ENCODE data around the gene F8. TPM values are rescaled to one million over a fixed set of nuclear protein-coding genes. Genes with fewer than 3 reads are reported as not detected.
"Not testable (repeated sequence)": the region's sequence is repeated elsewhere in the genome, so short reads cannot be mapped to it uniquely, and the experiment has no call there.

Gene F8
- polyA plus RNA-seq, 1 donor from 2014 or later, result 2.1 TPM

DNA sequence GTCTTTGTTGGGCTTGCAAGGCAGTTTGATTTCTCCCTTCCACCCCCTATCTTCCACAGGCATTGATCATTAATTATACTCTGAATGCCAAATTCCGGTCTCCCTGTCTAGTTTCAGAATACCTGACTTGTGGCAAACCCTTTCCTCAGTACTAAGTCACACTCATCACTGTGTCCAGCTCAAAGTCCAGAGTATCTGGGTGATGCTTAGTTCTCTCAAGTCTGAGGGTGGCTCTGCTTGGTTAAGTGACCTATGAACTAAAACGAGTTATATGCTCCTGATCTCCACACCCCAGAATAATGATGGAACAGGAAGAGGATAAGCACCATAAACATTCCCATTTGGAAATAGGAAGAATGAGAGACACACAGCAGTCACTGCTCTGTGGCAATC is 194.5 kb downstream of the F8 start:
- Histone ChIP-seq H3K4me3 (ENCODE audit: low read length) (no peak overlapping the region), H3K9ac (ENCODE audit: low read length) (no peak overlapping the region), H3K9me3 (ENCODE audit: low read length) (no peaks in the 10 kb centered on the region), H3K27me3 (ENCODE audit: insufficient read depth, low read depth, low read length) (no peaks in the 10 kb centered on the region), H3K9me2 (ENCODE audit: insufficient read depth, low read length) (no peaks in the 10 kb centered on the region), H3F3A (ENCODE audit: insufficient read depth, low read length, poor library complexity, severe bottlenecking) (no peaks in the 10 kb centered on the region), H4K20me1 (ENCODE audit: insufficient read depth) (no peaks in the 10 kb centered on the region), H3K79me2 (replicated peaks; ENCODE audit: insufficient read depth, low read length) (no peaks in the 10 kb centered on the region), H3K4me2 (ENCODE audit: low read length) (no peak overlapping the region), H2AFZ (ENCODE audit: low read depth, low read length) (no peak overlapping the region), H3K36me3 (ENCODE audit: insufficient read depth, low read length) (no peaks in the 10 kb centered on the region), H3K27ac (ENCODE audit: low read length) (no peak overlapping the region)
- TF ChIP-seq, protein P1, sequence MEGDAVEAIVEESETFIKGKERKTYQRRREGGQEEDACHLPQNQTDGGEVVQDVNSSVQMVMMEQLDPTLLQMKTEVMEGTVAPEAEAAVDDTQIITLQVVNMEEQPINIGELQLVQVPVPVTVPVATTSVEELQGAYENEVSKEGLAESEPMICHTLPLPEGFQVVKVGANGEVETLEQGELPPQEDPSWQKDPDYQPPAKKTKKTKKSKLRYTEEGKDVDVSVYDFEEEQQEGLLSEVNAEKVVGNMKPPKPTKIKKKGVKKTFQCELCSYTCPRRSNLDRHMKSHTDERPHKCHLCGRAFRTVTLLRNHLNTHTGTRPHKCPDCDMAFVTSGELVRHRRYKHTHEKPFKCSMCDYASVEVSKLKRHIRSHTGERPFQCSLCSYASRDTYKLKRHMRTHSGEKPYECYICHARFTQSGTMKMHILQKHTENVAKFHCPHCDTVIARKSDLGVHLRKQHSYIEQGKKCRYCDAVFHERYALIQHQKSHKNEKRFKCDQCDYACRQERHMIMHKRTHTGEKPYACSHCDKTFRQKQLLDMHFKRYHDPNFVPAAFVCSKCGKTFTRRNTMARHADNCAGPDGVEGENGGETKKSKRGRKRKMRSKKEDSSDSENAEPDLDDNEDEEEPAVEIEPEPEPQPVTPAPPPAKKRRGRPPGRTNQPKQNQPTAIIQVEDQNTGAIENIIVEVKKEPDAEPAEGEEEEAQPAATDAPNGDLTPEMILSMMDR (IDR thresholded peaks at IDR 0.05; ENCODE audit: poor library complexity, severe bottlenecking), result no peak
- TF ChIP-seq, protein P2, sequence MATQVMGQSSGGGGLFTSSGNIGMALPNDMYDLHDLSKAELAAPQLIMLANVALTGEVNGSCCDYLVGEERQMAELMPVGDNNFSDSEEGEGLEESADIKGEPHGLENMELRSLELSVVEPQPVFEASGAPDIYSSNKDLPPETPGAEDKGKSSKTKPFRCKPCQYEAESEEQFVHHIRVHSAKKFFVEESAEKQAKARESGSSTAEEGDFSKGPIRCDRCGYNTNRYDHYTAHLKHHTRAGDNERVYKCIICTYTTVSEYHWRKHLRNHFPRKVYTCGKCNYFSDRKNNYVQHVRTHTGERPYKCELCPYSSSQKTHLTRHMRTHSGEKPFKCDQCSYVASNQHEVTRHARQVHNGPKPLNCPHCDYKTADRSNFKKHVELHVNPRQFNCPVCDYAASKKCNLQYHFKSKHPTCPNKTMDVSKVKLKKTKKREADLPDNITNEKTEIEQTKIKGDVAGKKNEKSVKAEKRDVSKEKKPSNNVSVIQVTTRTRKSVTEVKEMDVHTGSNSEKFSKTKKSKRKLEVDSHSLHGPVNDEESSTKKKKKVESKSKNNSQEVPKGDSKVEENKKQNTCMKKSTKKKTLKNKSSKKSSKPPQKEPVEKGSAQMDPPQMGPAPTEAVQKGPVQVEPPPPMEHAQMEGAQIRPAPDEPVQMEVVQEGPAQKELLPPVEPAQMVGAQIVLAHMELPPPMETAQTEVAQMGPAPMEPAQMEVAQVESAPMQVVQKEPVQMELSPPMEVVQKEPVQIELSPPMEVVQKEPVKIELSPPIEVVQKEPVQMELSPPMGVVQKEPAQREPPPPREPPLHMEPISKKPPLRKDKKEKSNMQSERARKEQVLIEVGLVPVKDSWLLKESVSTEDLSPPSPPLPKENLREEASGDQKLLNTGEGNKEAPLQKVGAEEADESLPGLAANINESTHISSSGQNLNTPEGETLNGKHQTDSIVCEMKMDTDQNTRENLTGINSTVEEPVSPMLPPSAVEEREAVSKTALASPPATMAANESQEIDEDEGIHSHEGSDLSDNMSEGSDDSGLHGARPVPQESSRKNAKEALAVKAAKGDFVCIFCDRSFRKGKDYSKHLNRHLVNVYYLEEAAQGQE (IDR thresholded peaks at IDR 0.05; ENCODE audit: borderline replicate concordance), result no peak
- TF ChIP-seq SMC3 (conservative IDR thresholded peaks at IDR 0.05; ENCODE audit: poor library complexity), result no peak
- TF ChIP-seq POLR2AphosphoS5 (IDR thresholded peaks at IDR 0.05), result no peak
- no peak for TF ChIP-seq TAF1 (IDR thresholded peaks at IDR 0.05; ENCODE audit: low read depth)
- no peak for TF ChIP-seq MXI1 (conservative IDR thresholded peaks at IDR 0.05; ENCODE audit: poor library complexity, severe bottlenecking)
- no peak for TF ChIP-seq EZH2 (IDR thresholded peaks at IDR 0.05; ENCODE audit: borderline replicate concordance, insufficient read depth, low read length, poor library complexity, severe bottlenecking)
- no peak for TF ChIP-seq RAD21 (conservative IDR thresholded peaks at IDR 0.05)
- TF ChIP-seq EP300 (conservative IDR thresholded peaks at IDR 0.05; ENCODE audit: poor library complexity, severe bottlenecking), result no peak

DNA sequence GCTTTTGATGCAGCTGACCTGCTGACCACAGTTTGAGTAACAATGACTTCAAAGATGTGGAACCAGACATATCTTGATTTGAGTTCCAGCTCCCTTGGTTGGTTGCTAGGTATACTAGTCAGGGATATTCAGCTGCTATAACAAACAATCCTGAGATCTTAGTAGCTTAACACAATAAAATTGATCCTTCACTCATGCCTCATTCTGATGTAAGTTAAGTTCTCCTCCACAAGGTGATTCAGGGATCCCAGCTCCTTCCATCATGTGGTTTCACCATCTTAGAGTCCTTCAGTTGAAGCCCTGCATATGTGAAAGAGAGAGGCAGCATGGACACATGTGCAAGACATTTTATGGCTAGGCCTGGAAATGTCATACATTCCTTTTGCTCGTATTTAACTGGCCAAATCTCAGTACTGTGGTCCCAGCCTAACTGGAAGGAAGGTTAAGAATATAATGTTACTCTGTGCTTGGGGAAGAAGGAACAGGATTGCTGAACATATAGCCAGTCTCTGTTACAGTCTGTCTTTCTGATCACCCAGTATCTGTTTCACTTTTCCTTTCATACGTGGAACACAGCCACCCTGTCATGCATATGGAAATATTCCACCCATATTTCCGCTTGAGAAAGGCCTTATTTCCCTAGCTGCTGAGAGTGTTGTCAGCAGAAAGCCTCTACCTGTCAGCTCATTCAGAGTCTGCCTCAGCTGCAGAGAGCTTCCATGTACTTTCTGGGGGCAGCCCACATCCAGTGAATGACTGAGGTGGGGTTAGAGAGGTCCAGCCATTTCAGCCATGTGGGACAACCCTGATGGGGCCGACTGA is 195.1 kb downstream of the F8 start:
- Histone ChIP-seq H3K9me3 (ENCODE audit: low read length) (no peaks in the 10 kb centered on the region), H3K4me2 (ENCODE audit: low read length) (no peak overlapping the region), H3K36me3 (ENCODE audit: insufficient read depth, low read length) (no peaks in the 10 kb centered on the region), H2AFZ (ENCODE audit: low read depth, low read length) (no peak overlapping the region), H3F3A (ENCODE audit: insufficient read depth, low read length, poor library complexity, severe bottlenecking) (no peaks in the 10 kb centered on the region), H3K4me3 (ENCODE audit: low read length) (no peak overlapping the region), H3K27me3 (ENCODE audit: insufficient read depth, low read depth, low read length) (no peaks in the 10 kb centered on the region), H3K9me2 (ENCODE audit: insufficient read depth, low read length) (no peaks in the 10 kb centered on the region), H3K9ac (ENCODE audit: low read length) (no peak overlapping the region), H3K27ac (ENCODE audit: low read length) (no peak overlapping the region), H4K20me1 (ENCODE audit: insufficient read depth) (no peaks in the 10 kb centered on the region), H3K79me2 (replicated peaks; ENCODE audit: insufficient read depth, low read length) (no peaks in the 10 kb centered on the region)
- no peak for TF ChIP-seq MXI1 (conservative IDR thresholded peaks at IDR 0.05; ENCODE audit: poor library complexity, severe bottlenecking)
- TF ChIP-seq TAF1 (IDR thresholded peaks at IDR 0.05; ENCODE audit: low read depth), result no peak
- TF ChIP-seq EZH2 (IDR thresholded peaks at IDR 0.05; ENCODE audit: borderline replicate concordance, insufficient read depth, low read length, poor library complexity, severe bottlenecking), result no peak
- TF ChIP-seq POLR2AphosphoS5 (IDR thresholded peaks at IDR 0.05), result no peak
- TF ChIP-seq, protein P1 (IDR thresholded peaks at IDR 0.05; ENCODE audit: poor library complexity, severe bottlenecking), result no peak
- TF ChIP-seq, protein P2 (IDR thresholded peaks at IDR 0.05; ENCODE audit: borderline replicate concordance), result no peak
- no peak for TF ChIP-seq RAD21 (conservative IDR thresholded peaks at IDR 0.05)
- TF ChIP-seq EP300 (conservative IDR thresholded peaks at IDR 0.05; ENCODE audit: poor library complexity, severe bottlenecking), result no peak

- H4K20me1 ChIP-seq (ENCODE audit: insufficient read depth); H3K4me2 ChIP-seq (ENCODE audit: low read length); H3K4me3 ChIP-seq (ENCODE audit: low read length); H3K9me3 ChIP-seq (ENCODE audit: low read length); H2AFZ ChIP-seq (ENCODE audit: low read depth, low read length); H3K27me3 ChIP-seq (ENCODE audit: insufficient read depth, low read depth, low read length); H3K9ac ChIP-seq (ENCODE audit: low read length); H3K79me2 ChIP-seq (replicated peaks; ENCODE audit: insufficient read depth, low read length); H3K9me2 ChIP-seq (ENCODE audit: insufficient read depth, low read length); H3K36me3 ChIP-seq (ENCODE audit: insufficient read depth, low read length); H3F3A ChIP-seq (ENCODE audit: insufficient read depth, low read length, poor library complexity, severe bottlenecking); H3K27ac ChIP-seq (ENCODE audit: low read length): not testable (repeated sequence)
Observed at GRCh38 chrX:154825586-154825985, 196.9 kb downstream of the F8 start.
